Endothelial cell of umbilical vein (primary cell): ENCODE results near the gene LMAN2. TPM values are rescaled to one million over a fixed set of nuclear protein-coding genes. Genes with fewer than 3 reads are reported as not detected.

Experiments
- BruUV-seq: library from RNA; stranded (reverse); fragments of 400-500 nt; replicated peaks from 2 replicates; lab custom pipeline; 2021; lab: Mats Ljungman, UMichigan
- CTCF ChIA-PET: fragments of 300-600, 350-600 bp; sonication (Branson Sonifier 250); formaldehyde crosslinking; loops from one replicate; lab custom pipeline; 2021; ENCODE audit warnings: antibody characterized with exemption, inconsistent platforms; lab: Charles Lee
- POLR2A ChIA-PET: fragments of 300-600, 350-600 bp; sonication (Branson Sonifier 250); formaldehyde crosslinking; loops from one replicate; lab custom pipeline; 2021; ENCODE audit warnings: antibody characterized with exemption, inconsistent platforms; lab: Charles Lee
- DNase-seq: peaks from one replicate; pipeline ENCODE4 v3.0.0-alpha.2; 2011; ENCODE audit warnings: low read depth, low spot score
- FAIRE-seq: peaks from 2 replicates; lab custom pipeline; 2011; peaks lifted over from hg19 to GRCh38; lab: Jason Lieb, UNC
- H2AFZ ChIP-seq: 2 replicates; pipeline ENCODE4 v1.6.0; 2012; ENCODE audit warnings: low read depth, low read length, control low read depth, inconsistent platforms
- H3K27ac ChIP-seq: 2 replicates; pipeline ENCODE4 v1.5.1; 2011; ENCODE audit warnings: low read depth, mild to moderate bottlenecking, control low read depth, low read length, moderate library complexity; ENCODE audit not compliant: insufficient read depth
- H3K27me3 ChIP-seq, 2 experiments: 2 replicates each; pipeline versions ENCODE4 v1.6.0 to v1.6.1; 2011; ENCODE audit warnings: low read length in 2 of 2, mixed read lengths in 1 of 2; ENCODE audit not compliant: control insufficient read depth in 2 of 2, insufficient read depth in 2 of 2
- H3K36me3 ChIP-seq, 2 experiments: 2 replicates in 1 of 2; 3 replicates in 1 of 2; pipeline ENCODE4 v1.5.1; 2011; ENCODE audit warnings: low read length in 2 of 2, mild to moderate bottlenecking in 1 of 2, moderate library complexity in 1 of 2; ENCODE audit not compliant: control insufficient read depth in 2 of 2, insufficient read depth in 2 of 2; ENCODE audit errors: extremely low read depth in 1 of 2
- H3K4me1 ChIP-seq: 3 replicates; pipeline ENCODE4 v1.5.1; 2011; ENCODE audit warnings: mild to moderate bottlenecking, low read length; ENCODE audit not compliant: control insufficient read depth, insufficient read depth; ENCODE audit errors: extremely low read depth
- H3K4me2 ChIP-seq: 2 replicates; pipeline ENCODE4 v1.6.1; 2011; ENCODE audit warnings: low read length, control low read depth, mixed read lengths; ENCODE audit not compliant: insufficient read depth
- H3K4me3 ChIP-seq, 3 experiments: fragments of 200-600 bp in 1 of 3; sonication (generic), shearing (Covaris generic) in 1 of 3; replicated peaks in 1 of 3; 2 replicates each; pipeline ENCODE4 v1.5.1; 2011 to 2016; ENCODE audit warnings: control low read depth in 3 of 3, low read length in 3 of 3, mild to moderate bottlenecking in 2 of 3, inconsistent platforms in 1 of 3, low read depth in 1 of 3, moderate library complexity in 1 of 3; ENCODE audit not compliant: insufficient read depth in 1 of 3
- H3K79me2 ChIP-seq: 2 replicates; pipeline ENCODE4 v1.6.0; 2012; ENCODE audit warnings: low read length, inconsistent platforms; ENCODE audit not compliant: control insufficient read depth, insufficient read depth
- H3K9ac ChIP-seq: replicated peaks from 2 replicates; pipeline ENCODE3; 2011; ENCODE audit warnings: low read length, control low read depth; ENCODE audit not compliant: insufficient read depth; ENCODE audit errors: extremely low read depth
- H3K9me1 ChIP-seq: replicated peaks from 3 replicates; pipeline ENCODE4 v1.6.0; 2011; ENCODE audit warnings: mild to moderate bottlenecking, low read length; ENCODE audit not compliant: control insufficient read depth, insufficient read depth; ENCODE audit errors: extremely low read depth
- H3K9me3 ChIP-seq: replicated peaks from 2 replicates; pipeline ENCODE4 v1.5.1; 2012; ENCODE audit warnings: low read length, inconsistent platforms; ENCODE audit not compliant: control insufficient read depth, insufficient read depth
- H4K20me1 ChIP-seq: replicated peaks from 2 replicates; pipeline ENCODE3; 2011; ENCODE audit warnings: mild to moderate bottlenecking, low read length; ENCODE audit not compliant: control insufficient read depth, insufficient read depth; ENCODE audit errors: extremely low read depth
- EZH2 ChIP-seq: IDR thresholded peaks from 2 replicates; pipeline ENCODE4 v1.6.1; 2012; ENCODE audit warnings: borderline replicate concordance, low read depth, mild to moderate bottlenecking, moderate library complexity, low read length, inconsistent platforms; ENCODE audit not compliant: severe bottlenecking
- FOS ChIP-seq: IDR thresholded peaks from 2 replicates; pipeline ENCODE4 v1.6.1; 2011; ENCODE audit warnings: mild to moderate bottlenecking, low read length, moderate library complexity, borderline replicate concordance; ENCODE audit not compliant: insufficient read depth
- GATA2 ChIP-seq: IDR thresholded peaks from 2 replicates; pipeline ENCODE4 v1.7.0; 2011; ENCODE audit warnings: low read depth, mild to moderate bottlenecking, moderate library complexity, mixed read lengths, low read length; ENCODE audit not compliant: insufficient read length, insufficient read depth
- JUN ChIP-seq: IDR thresholded peaks from 2 replicates; pipeline ENCODE4 v1.6.1; 2011; ENCODE audit warnings: borderline replicate concordance, low read depth; ENCODE audit not compliant: insufficient read length, insufficient read depth
- MAX ChIP-seq: IDR thresholded peaks from 2 replicates; pipeline ENCODE4 v1.6.1; 2011; ENCODE audit not compliant: insufficient read depth, insufficient read length
- MYC ChIP-seq: IDR thresholded peaks from one replicate; pipeline ENCODE4 v1.6.1; 2011; ENCODE audit warnings: mild to moderate bottlenecking, low read depth, low read length
- POLR2A ChIP-seq: IDR thresholded peaks from 2 replicates; pipeline ENCODE4 v1.6.1; 2012; ENCODE audit warnings: low read depth, mild to moderate bottlenecking, control low read depth, low read length
- POLR2AphosphoS5 ChIP-seq: IDR thresholded peaks from 2 replicates; pipeline ENCODE4 v1.6.1; 2012; ENCODE audit warnings: low read depth, mild to moderate bottlenecking, control low read depth, low read length, moderate library complexity; ENCODE audit not compliant: insufficient read depth
- dilution Hi-C: fragments of 300-500 bp; cut with MboI; formaldehyde crosslinking; loops from one replicate; pipeline ENCODE4 v1.15.0; 2019; ENCODE audit warnings: low sequenced_read_pairs; ENCODE audit not compliant: extremely low pct_ligation_motif_present
- intact Hi-C: fragments of 100-400 bp; cut with micrococcal nuclease; formaldehyde crosslinking; loops from one replicate; pipeline ENCODE4 v1.10.0; 2022
- polyA plus RNA-seq, 4 experiments: library from polyadenylated mRNA; depleted of rRNA in 3 of 4; stranded (reverse) in 3 of 4; unstranded in 1 of 4; fragments of >200 nt; gene quantifications; 2 replicates each; pipeline versions ENCODE4 v1.2.1 to v1.2.3, GENCODE V29; 2011 to 2012; ENCODE audit warnings: missing spikeins in 1 of 4
- total RNA-seq: library from RNA; stranded (reverse); gene quantifications from 2 replicates; pipeline ENCODE4 v1.2.3, GENCODE V29; 2021
- TF ChIP-seq, protein P1 (sequence below), 2 donors: IDR thresholded peaks; 1 replicate in 1 of 2; 2 replicates in 1 of 2; pipeline ENCODE4 v1.5.1; 2011; ENCODE audit warnings: low read length in 2 of 2, mild to moderate bottlenecking in 2 of 2, moderate library complexity in 2 of 2, control low read depth in 1 of 2, inconsistent platforms in 1 of 2, low read depth in 1 of 2; ENCODE audit not compliant: insufficient read depth in 1 of 2; ENCODE audit errors: extremely low read depth in 1 of 2

The LMAN2 gene
- total and polyA plus RNA-seq, 2 donors (not counting 3 experiments of a cell fraction or from before 2014, with no cell fraction given), result 151 to 370 TPM

GRCh38 chr5:177315411-177315810 lies 36.1 kb downstream of the LMAN2 start:
- Histone ChIP-seq H2AFZ (no peak overlapping the region), H3K79me2 (peaks cover 10% of the 10 kb centered on the region), H3K9ac (no peak overlapping the region), H3K9me3 (no peaks in the 10 kb centered on the region), H4K20me1 (no peaks in the 10 kb centered on the region), H3K4me2 (no peak overlapping the region), H3K27me3 (no peaks in the 10 kb centered on the region), H3K27ac (no peak overlapping the region), H3K36me3 (peaks cover 0 to 3% of the 10 kb centered on the region in 2 experiments), H3K4me1 (peaks cover 17% of the 10 kb centered on the region), H3K9me1 (no peaks in the 10 kb centered on the region), H3K4me3 (no peak overlapping the region)
- FAIRE-seq, result no peak
- CTCF ChIA-PET, result interaction anchor here (1.0 to 2.7 kb wide), 5 partner anchors 34 to 138 kb away, joined by 3 to 12 read pairs (median 5); no protein-coding TSS in a partner anchor
- no peak for DNase-seq
- intact Hi-C loops, result no loop called here
- dilution Hi-C loops, result no loop called here
- no peak for TF ChIP-seq FOS
- TF ChIP-seq, protein P1, sequence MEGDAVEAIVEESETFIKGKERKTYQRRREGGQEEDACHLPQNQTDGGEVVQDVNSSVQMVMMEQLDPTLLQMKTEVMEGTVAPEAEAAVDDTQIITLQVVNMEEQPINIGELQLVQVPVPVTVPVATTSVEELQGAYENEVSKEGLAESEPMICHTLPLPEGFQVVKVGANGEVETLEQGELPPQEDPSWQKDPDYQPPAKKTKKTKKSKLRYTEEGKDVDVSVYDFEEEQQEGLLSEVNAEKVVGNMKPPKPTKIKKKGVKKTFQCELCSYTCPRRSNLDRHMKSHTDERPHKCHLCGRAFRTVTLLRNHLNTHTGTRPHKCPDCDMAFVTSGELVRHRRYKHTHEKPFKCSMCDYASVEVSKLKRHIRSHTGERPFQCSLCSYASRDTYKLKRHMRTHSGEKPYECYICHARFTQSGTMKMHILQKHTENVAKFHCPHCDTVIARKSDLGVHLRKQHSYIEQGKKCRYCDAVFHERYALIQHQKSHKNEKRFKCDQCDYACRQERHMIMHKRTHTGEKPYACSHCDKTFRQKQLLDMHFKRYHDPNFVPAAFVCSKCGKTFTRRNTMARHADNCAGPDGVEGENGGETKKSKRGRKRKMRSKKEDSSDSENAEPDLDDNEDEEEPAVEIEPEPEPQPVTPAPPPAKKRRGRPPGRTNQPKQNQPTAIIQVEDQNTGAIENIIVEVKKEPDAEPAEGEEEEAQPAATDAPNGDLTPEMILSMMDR (IDR thresholded peaks at IDR 0.05; ENCODE audit: extremely low read depth in 1 of 2, insufficient read depth in 1 of 2, low read depth in 1 of 2, low read length in 2 of 2), result no peak
- TF ChIP-seq POLR2AphosphoS5, result no peak
- TF ChIP-seq JUN, result no peak
- TF ChIP-seq EZH2, result no peak
- no peak for TF ChIP-seq GATA2
- TF ChIP-seq POLR2A, result no peak
- TF ChIP-seq MAX, result no peak
- no peak for TF ChIP-seq MYC
- POLR2A ChIA-PET, result no interaction called here
- BruUV-seq, result no TSS peak
